B cell (primary cell): ENCODE measurements around the gene LTB4R. TPM values are rescaled to one million over a fixed set of nuclear protein-coding genes. Genes with fewer than 3 reads are reported as not detected.

Source experiments
- ATAC-seq: fragments of 200-7000 bp; cut with Tn5 transposase; one replicate; pipeline ENCODE4 v1.10.0; 2021; ENCODE audit warnings: low read depth, mild to moderate bottlenecking, moderate number of reproducible peaks, moderate library complexity
- CTCF ChIA-PET: fragments of 350-600 bp; sonication (Branson Sonifier 250); formaldehyde crosslinking; loops from one replicate; lab custom pipeline; 2021; ENCODE audit warnings: antibody characterized with exemption, inconsistent platforms; lab: Charles Lee
- POLR2A ChIA-PET: fragments of 350-600 bp; sonication (Branson Sonifier 250); formaldehyde crosslinking; loops from one replicate; lab custom pipeline; 2021; ENCODE audit warnings: antibody characterized with exemption; lab: Charles Lee
- DNase-seq: peaks from one replicate; pipeline ENCODE4 v3.0.0; 2013
- H2AFZ ChIP-seq: 2 replicates; pipeline ENCODE4 v1.6.1; 2012; ENCODE audit warnings: mild to moderate bottlenecking, low read depth, low read length; ENCODE audit not compliant: insufficient read depth, poor library complexity, severe bottlenecking
- H3K27ac ChIP-seq, 2 donors: 1 replicate in 1 of 2; 2 replicates in 1 of 2; pipeline ENCODE4 v1.5.1; 2012 to 2013; ENCODE audit warnings: low read length in 2 of 2, mild to moderate bottlenecking in 2 of 2, moderate library complexity in 1 of 2
- H3K27me3 ChIP-seq, 4 experiments: fragments of 200-600 bp in 1 of 4; sonication (generic) in 1 of 4; replicated peaks in 1 of 4; 1 replicate in 2 of 4; 2 replicates in 2 of 4; pipeline versions ENCODE4 v1.6.1 to v1.7.0; 2013 to 2016; ENCODE audit warnings: low read length in 3 of 4, mild to moderate bottlenecking in 2 of 4, mixed read lengths in 1 of 4, moderate library complexity in 1 of 4; ENCODE audit not compliant: insufficient read depth in 4 of 4, control insufficient read depth in 3 of 4; ENCODE audit errors: control extremely low read depth in 1 of 4
- H3K36me3 ChIP-seq, 2 experiments: replicated peaks in 1 of 2; 1 replicate in 1 of 2; 2 replicates in 1 of 2; pipeline versions ENCODE4 v1.6.1 to v1.7.1; 2013; ENCODE audit warnings: low read length in 1 of 2; ENCODE audit not compliant: insufficient read depth in 2 of 2, control insufficient read depth in 1 of 2; ENCODE audit errors: control extremely low read depth in 1 of 2, extremely low read depth in 1 of 2
- H3K4me1 ChIP-seq, 2 donors: fragments of 200-600 bp in 1 of 2; sonication (generic) in 1 of 2; 1 replicate in 1 of 2; 2 replicates in 1 of 2; pipeline versions ENCODE4 v1.5.1 to v1.6.1; 2013 to 2017; ENCODE audit warnings: low read length in 2 of 2; ENCODE audit not compliant: control insufficient read depth in 2 of 2, insufficient read depth in 2 of 2
- H3K4me2 ChIP-seq: replicated peaks from 2 replicates; pipeline ENCODE3; 2012; ENCODE audit warnings: mild to moderate bottlenecking, low read depth, low read length; ENCODE audit not compliant: poor library complexity, severe bottlenecking
- H3K4me3 ChIP-seq, 5 experiments: fragments of 200-600 bp in 1 of 5; sonication (generic) in 1 of 5; 1 replicate in 3 of 5; 2 replicates in 2 of 5; pipeline versions ENCODE4 v1.5.1 to v1.7.0; 2011 to 2016; ENCODE audit warnings: low read length in 4 of 5, mild to moderate bottlenecking in 4 of 5, low read depth in 2 of 5, control low read depth in 1 of 5, moderate library complexity in 1 of 5; ENCODE audit not compliant: insufficient read depth in 1 of 5; ENCODE audit errors: control extremely low read depth in 1 of 5, extremely low read depth in 1 of 5
- H3K79me2 ChIP-seq: fragments of 200-600 bp; sonication (generic); one replicate; pipeline ENCODE4 v1.6.0; 2016; ENCODE audit warnings: low read length; ENCODE audit not compliant: control insufficient read depth, insufficient read depth
- H3K9ac ChIP-seq: fragments of 200-600 bp; sonication (generic); 2 replicates; pipeline ENCODE4 v1.6.1; 2017; ENCODE audit warnings: mild to moderate bottlenecking, low read length, moderate library complexity
- H3K9me3 ChIP-seq, 3 donors: one replicate each; pipeline versions ENCODE4 v1.6.1 to v1.7.1; 2013; ENCODE audit warnings: low read length in 2 of 3; ENCODE audit not compliant: control insufficient read depth in 2 of 3, insufficient read depth in 1 of 3; ENCODE audit errors: control extremely low read depth in 1 of 3
- H4K20me1 ChIP-seq: 2 replicates; pipeline ENCODE4 v1.6.0; 2012; ENCODE audit warnings: mild to moderate bottlenecking, low read length; ENCODE audit not compliant: insufficient read depth, control insufficient read depth, poor library complexity, severe bottlenecking
- H3K27ac Mint-ChIP-seq: one replicate; pipeline ENCODE4 v1.8.0; 2021; ENCODE audit warnings: mixed read lengths
- H3K27me3 Mint-ChIP-seq: one replicate; pipeline ENCODE4 v1.8.0; 2021; ENCODE audit warnings: mixed read lengths
- H3K4me1 Mint-ChIP-seq: one replicate; pipeline ENCODE4 v1.8.0; 2021; ENCODE audit warnings: mixed read lengths
- H3K4me3 Mint-ChIP-seq: one replicate; pipeline ENCODE4 v1.8.0; 2021; ENCODE audit warnings: mixed read lengths
- H3K9me3 Mint-ChIP-seq: one replicate; pipeline ENCODE4 v1.8.0; 2022; ENCODE audit warnings: mixed read lengths; ENCODE audit not compliant: insufficient read depth
- CTCF ChIP-seq: fragments of 200-600 bp; IDR thresholded peaks from one replicate; pipeline ENCODE4 v1.8.0; 2022; ENCODE audit warnings: antibody characterized with exemption, mild to moderate bottlenecking
- EZH2 ChIP-seq: IDR thresholded peaks from 2 replicates; pipeline ENCODE4 v1.6.1; 2012; ENCODE audit warnings: borderline replicate concordance, low read depth, mild to moderate bottlenecking, moderate library complexity, low read length; ENCODE audit not compliant: insufficient read depth, poor library complexity, severe bottlenecking
- WGBS: methylation state at CpG from one replicate; pipeline ENCODE4 v1.1.5; 2013; ENCODE audit warnings: missing lambda C conversion rate; ENCODE audit not compliant: insufficient coverage; 5-methylcytosine and 5-hydroxymethylcytosine counted together
- intact Hi-C: fragments of 100-400 bp; cut with micrococcal nuclease; formaldehyde crosslinking; loops from one replicate; pipeline ENCODE4 v1.10.0; 2022
- polyA plus RNA-seq: library from polyadenylated mRNA; depleted of rRNA; stranded (reverse); fragments of >200 nt; gene quantifications from 2 replicates; pipeline ENCODE4 v1.2.3, GENCODE V29; 2012
- total RNA-seq, 2 donors: library from RNA; stranded (reverse); fragments of 120-200 nt in 1 of 2; gene quantifications; 1 replicate in 1 of 2; 2 replicates in 1 of 2; pipeline versions ENCODE4 v1.2.3 to v1.2.4, GENCODE V29; 2013 to 2022

The LTB4R gene
- total and polyA plus RNA-seq, 2 donors (not counting 1 experiment from before 2014, with no cell fraction given): 8.8 to 19.1 TPM

- peaks cover 4 to 48% of the 10 kb centered on the region in 2 experiments for H3K36me3 ChIP-seq
Observed at GRCh38 chr14:24299255-24300191, 11.8 kb upstream of the LTB4R start, which contains the start of the genes DHRS1 and NOP9. DHRS1 (minus strand) TSS chr14:24299780; CDS start chr14:24299106, 674 bp downstream. NOP9 (plus strand) TSS chr14:24299850; CDS start chr14:24299955, 105 bp downstream.

More at GRCh38 chr14:24299255-24300191, 11.8 kb upstream of the LTB4R start, which contains the start of the genes DHRS1 and NOP9:
- Histone ChIP-seq H3K27ac (peak within 1 kb of the TSS; percentile 79 to 83), H3K79me2 (peaks cover 55% of the 10 kb centered on the region), H4K20me1 (peaks cover 6% of the 10 kb centered on the region), H3K4me3 (peak within 1 kb of the TSS; percentile 58 to 93 (median 77)), H2AFZ (peak within 1 kb of the TSS; percentile 91), H3K9ac (peak within 1 kb of the TSS; percentile 90), H3K4me1 (peaks cover 30 to 41% of the 10 kb centered on the region in 2 donors), H3K9me3 (no peaks in the 10 kb centered on the region), H3K4me2 (peak within 1 kb of the TSS; percentile 93), H3K27me3 (no peaks in the 10 kb centered on the region)
- peak; percentile 95 for DNase-seq
- ATAC-seq: peak; percentile 86
- Mint-ChIP-seq H3K9me3 (no peaks in the 10 kb centered on the region), H3K27me3 (no peaks in the 10 kb centered on the region), H3K4me3 (peak within 1 kb of the TSS; percentile 96), H3K27ac (peak within 1 kb of the TSS; percentile 98), H3K4me1 (peaks cover 48% of the 10 kb centered on the region)
- POLR2A ChIA-PET: interaction anchor here (0.6 to 4.1 kb wide), 10 partner anchors 9 to 193 kb away, joined by 3 to 47 read pairs (median 4); partner anchors contain the start of genes CBLN3, CIDEB, IRF9 and KHNYN
- WGBS: 1% methylated on average over 75 of the region's 75 CpGs
- CTCF ChIA-PET: interaction anchor here (0.7 to 10.9 kb wide), 18 partner anchors 9 to 291 kb away, joined by 3 to 254 read pairs (median 4); partner anchors contain the start of genes CHMP4A, CIDEB, IPO4 and KHNYN
- intact Hi-C loops: loop anchor here (1.0 to 5.0 kb wide), 5 partner anchors 9 to 138 kb away; partner anchors contain the start of genes CHMP4A, GMPR2, IRF9 and NEDD8
- TF ChIP-seq EZH2 (no peak), CTCF (no peak)
